ENCODE measurements around the gene APLP2.
A peak's percentile ranks its signal among the peaks of the same experiment; 100 is the strongest.
"Not testable (repeated sequence)": the region's sequence is repeated elsewhere in the genome, so short reads cannot be mapped to it uniquely, and the experiment has no call there.

The APLP2 gene

DNA sequence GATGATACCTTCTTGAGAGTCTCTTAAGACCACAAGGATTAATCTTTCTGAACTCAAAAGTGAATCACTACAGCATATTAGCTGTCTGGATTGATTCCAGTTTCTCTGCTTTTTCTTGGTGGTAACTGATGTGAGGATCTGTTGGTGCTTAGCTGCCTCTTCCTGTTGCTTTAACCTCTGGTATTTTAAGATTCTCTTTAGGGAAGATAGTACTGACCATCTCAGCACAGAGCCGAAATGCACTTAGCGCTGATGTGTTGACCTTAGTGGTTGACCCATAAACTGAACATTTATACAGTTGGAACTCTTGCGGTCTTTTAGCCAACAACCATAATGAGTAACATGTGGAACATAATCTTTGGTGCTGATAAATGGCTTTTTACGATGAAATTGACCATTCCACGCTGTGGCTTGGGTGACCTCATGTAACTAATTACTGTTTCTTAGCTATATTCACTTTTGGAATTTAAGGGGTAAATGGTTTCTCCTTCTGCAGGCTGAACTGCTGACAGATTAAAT lies 33.7 kb downstream of the APLP2 start:
- TF ChIP-seq, protein P1, sequence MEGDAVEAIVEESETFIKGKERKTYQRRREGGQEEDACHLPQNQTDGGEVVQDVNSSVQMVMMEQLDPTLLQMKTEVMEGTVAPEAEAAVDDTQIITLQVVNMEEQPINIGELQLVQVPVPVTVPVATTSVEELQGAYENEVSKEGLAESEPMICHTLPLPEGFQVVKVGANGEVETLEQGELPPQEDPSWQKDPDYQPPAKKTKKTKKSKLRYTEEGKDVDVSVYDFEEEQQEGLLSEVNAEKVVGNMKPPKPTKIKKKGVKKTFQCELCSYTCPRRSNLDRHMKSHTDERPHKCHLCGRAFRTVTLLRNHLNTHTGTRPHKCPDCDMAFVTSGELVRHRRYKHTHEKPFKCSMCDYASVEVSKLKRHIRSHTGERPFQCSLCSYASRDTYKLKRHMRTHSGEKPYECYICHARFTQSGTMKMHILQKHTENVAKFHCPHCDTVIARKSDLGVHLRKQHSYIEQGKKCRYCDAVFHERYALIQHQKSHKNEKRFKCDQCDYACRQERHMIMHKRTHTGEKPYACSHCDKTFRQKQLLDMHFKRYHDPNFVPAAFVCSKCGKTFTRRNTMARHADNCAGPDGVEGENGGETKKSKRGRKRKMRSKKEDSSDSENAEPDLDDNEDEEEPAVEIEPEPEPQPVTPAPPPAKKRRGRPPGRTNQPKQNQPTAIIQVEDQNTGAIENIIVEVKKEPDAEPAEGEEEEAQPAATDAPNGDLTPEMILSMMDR (IDR thresholded peaks at IDR 0.05) = no peak
- no peak overlapping the region for H3K4me3 ChIP-seq
- DNase-seq (ENCODE audit: low spot score) = no peak
- peak overlapping the region in 1 of 2 donors; percentile 27 for H3K27ac ChIP-seq

DNA sequence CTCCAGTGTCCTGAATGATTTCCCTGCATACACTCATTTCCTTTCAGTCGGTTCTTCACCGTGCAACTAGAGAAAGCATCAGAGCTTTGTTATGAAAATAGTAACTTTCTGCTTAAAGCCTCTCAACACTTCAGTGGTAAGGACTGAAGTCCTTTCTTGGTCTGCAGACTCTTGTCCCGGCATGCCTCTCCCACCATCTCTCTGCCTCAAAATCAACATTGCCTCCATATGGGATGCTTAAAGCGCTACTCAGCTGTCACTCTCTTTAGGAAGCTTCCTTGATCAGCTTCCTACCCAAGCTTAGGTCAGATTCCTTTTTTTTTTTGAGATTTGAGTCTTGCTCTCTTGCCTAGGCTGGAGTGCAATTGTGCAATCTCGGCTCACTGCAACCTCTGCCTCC lies 36.7 kb downstream of the APLP2 start:
- DNase-seq (ENCODE audit: low spot score) = no peak
- no peak overlapping the region for H3K27ac ChIP-seq
- TF ChIP-seq, protein P1 (IDR thresholded peaks at IDR 0.05) = no peak
- H3K4me3 ChIP-seq = no peak overlapping the region

DNA sequence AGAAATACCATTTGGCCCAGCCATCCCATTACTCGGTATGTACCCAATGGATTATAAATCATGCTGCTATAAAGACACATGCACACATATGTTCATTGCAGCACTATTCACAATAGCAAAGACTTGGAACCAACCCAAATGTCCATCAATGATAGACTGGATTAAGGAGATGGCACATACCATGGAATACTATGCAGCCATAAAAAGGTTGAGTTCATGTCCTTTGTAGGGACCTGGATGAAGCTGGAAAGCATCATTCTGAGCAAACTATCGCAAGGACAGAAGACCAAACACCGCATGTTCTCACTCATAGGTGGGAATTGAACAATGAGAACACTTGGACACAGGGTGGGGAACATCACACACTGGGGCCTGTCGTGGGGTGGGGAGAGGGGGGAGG lies 39.0 kb downstream of the APLP2 start:
- H3K27ac ChIP-seq; H3K4me3 ChIP-seq; DNase-seq (ENCODE audit: low spot score): not testable (repeated sequence)

DNA sequence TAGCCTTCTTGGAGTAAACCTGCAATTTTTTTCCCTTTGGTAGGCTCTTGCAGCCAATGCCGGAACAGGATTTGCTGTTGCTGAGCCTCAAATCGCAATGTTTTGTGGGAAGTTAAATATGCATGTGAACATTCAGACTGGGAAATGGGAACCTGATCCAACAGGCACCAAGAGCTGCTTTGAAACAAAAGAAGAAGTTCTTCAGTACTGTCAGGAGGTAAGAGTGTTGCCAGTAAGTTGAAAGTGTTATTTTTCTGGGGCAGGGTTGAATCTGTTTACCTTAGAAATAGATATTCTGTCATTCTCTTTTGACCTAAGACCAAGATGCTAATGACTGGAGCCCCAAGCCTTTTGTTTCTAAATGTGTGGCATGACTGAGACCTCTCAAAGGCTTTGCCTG lies 39.7 kb downstream of the APLP2 start:
- no peak for DNase-seq (ENCODE audit: low spot score)
- Histone ChIP-seq H3K4me3 (no peak overlapping the region), H3K27ac (no peak overlapping the region)
- TF ChIP-seq, protein P1 (IDR thresholded peaks at IDR 0.05) = no peak

GRCh38 chr11:130110339-130111108 lies 40.8 kb downstream of the APLP2 start:
- no peak overlapping the region for H3K4me3 ChIP-seq
- H3K27ac ChIP-seq = no peak overlapping the region
- no peak for DNase-seq (ENCODE audit: low spot score)
- TF ChIP-seq, protein P1 (IDR thresholded peaks at IDR 0.05) = no peak

- TF ChIP-seq, protein P1 (IDR thresholded peaks at IDR 0.05) = no peak
- Histone ChIP-seq H3K27ac (no peak overlapping the region), H3K4me3 (no peak overlapping the region)
- no peak for DNase-seq (ENCODE audit: low spot score)
These were observed 42.6 kb downstream of the APLP2 start for GRCh38 chr11:130112071-130112830.

- TF ChIP-seq, protein P1 (IDR thresholded peaks at IDR 0.05) = no peak
- Histone ChIP-seq H3K4me3 (no peak overlapping the region), H3K27ac (no peak overlapping the region)
- no peak for DNase-seq (ENCODE audit: low spot score)
These were observed 44.6 kb downstream of the APLP2 start for GRCh38 chr11:130114281-130114680.
